Hematopoietic multipotent progenitor cell treated with erythropoietin and hydrocortisone succinate and interleukin-3 and kit ligand, for 6 days (in vitro differentiated cells): ENCODE results near the gene ALB.

Experiments
- DNase-seq: peaks from one replicate; pipeline ENCODE4 v3.0.0-alpha.2; 2015

The ALB gene

GRCh38 chr4:73432169-73433000, 28.3 kb downstream of the ALB start:
- peak; percentile 57 for DNase-seq

GRCh38 chr4:73433140-73433539, 29.1 kb downstream of the ALB start:
- DNase-seq: peak; percentile 47

- DNase-seq: peak; percentile 64
Observed at GRCh38 chr4:73434311-73434710, 30.2 kb downstream of the ALB start.

GRCh38 chr4:73435984-73436383, 31.9 kb downstream of the ALB start, which contains the start of gene AFP:
Gene AFP, plus strand, starts transcription at chr4:73436221. Its CDS starts 42 bp downstream, at chr4:73436263.
- DNase-seq: no peak

- no peak for DNase-seq
Observed at GRCh38 chr4:73436674-73437557, 32.8 kb downstream of the ALB start.

- DNase-seq: no peak
Observed at GRCh38 chr4:73437558-73437956, 33.5 kb downstream of the ALB start.

- DNase-seq: no peak
Observed at GRCh38 chr4:73438048-73438447, 34.0 kb downstream of the ALB start.

- no peak for DNase-seq
Observed at GRCh38 chr4:73438582-73439215, 34.6 kb downstream of the ALB start.

GRCh38 chr4:73439445-73439844, 35.4 kb downstream of the ALB start:
- DNase-seq: no peak

- no peak for DNase-seq
Observed at GRCh38 chr4:73439991-73440390, 35.9 kb downstream of the ALB start.

GRCh38 chr4:73440653-73441052, 36.6 kb downstream of the ALB start:
- no peak for DNase-seq

- DNase-seq: no peak
Observed at GRCh38 chr4:73442275-73442674, 38.2 kb downstream of the ALB start.

- no peak for DNase-seq
Observed at GRCh38 chr4:73443224-73443623, 39.1 kb downstream of the ALB start.

GRCh38 chr4:73445383-73446335, 41.6 kb downstream of the ALB start:
- no peak for DNase-seq

- peak; percentile 88 for DNase-seq
Observed at GRCh38 chr4:73446336-73446938, 42.4 kb downstream of the ALB start.

- DNase-seq: no peak
Observed at GRCh38 chr4:73447671-73448070, 43.6 kb downstream of the ALB start.

GRCh38 chr4:73448448-73449203, 44.5 kb downstream of the ALB start:
- DNase-seq: no peak

- DNase-seq: no peak
Observed at GRCh38 chr4:73450398-73451004, 46.4 kb downstream of the ALB start.

GRCh38 chr4:73451404-73451803, 47.3 kb downstream of the ALB start:
- DNase-seq: no peak

- DNase-seq: no peak
Observed at GRCh38 chr4:73451981-73452747, 48.1 kb downstream of the ALB start.
